HG02763 (cell line): Measurements from ENCODE around the gene CASD1.
A peak's percentile ranks its signal among the peaks of the same experiment; 100 is the strongest.

Source experiments
- ATAC-seq: cut with Tn5 transposase; IDR thresholded peaks from one replicate; pipeline ENCODE4 v1.9.1; 2021; ENCODE audit warnings: mild to moderate bottlenecking, moderate library complexity; ENCODE audit not compliant: unreplicated experiment

The CASD1 gene

GRCh38 chr7:94579470-94579869, 69.9 kb downstream of the CASD1 start:
- no peak for ATAC-seq

DNA sequence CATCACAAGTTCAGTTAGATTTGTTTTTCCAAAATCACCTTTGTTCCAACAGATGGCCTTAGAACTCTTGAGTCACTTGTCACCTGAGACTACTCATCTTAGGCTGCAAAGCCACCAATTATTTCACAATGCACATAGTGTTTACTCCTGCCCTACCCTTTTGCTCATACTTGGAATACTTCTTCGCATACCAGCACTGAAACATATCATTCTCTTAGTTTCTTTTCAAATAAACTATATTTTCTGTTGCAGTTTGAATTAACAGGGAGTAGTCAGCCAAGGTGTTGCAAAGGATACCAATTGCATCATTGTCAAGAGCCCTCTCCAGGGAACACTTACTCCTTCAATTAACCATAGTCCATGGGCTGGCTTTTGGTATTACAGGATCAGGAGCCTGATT, 71.0 kb downstream of the CASD1 start:
- ATAC-seq = no peak

DNA sequence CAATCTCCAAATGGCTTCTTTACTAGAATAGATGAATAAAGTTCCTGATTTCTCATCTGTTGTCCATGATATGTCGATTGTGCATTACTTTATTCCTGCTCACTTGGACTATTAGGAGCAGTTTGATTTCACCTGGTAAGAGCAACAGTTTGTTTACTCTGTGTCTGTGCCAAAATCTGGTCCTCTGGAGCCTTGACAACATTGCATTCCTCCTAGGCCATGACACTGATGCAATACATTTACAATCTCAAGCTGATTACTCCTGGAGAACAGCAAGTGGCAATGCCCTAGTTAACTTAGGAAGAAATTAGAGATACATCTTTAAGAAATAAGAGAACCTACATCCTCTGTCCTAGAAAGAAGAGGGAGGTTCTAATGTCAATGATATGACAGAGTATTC, 74.5 kb downstream of the CASD1 start:
- no peak for ATAC-seq

DNA sequence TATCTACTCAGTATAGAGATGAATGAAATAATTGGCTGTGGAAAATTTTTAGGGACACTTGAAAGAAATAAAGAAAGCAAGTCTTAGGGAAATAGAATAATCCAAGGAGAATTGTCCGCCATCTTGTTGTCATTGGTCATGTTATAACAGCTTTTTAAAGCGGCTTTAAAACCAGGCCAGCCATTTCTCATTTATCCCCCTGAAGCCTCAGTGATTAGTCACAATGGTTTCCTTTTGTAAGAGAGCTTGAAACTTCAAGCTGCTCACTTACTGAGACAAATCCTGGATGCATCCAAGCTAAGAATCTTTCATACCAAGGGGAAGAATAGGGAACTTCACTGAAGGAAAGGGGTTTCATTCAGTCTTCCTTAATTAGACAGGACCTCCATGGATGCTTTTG, 78.5 kb downstream of the CASD1 start:
- ATAC-seq = no peak

- no peak for ATAC-seq
Measured at GRCh38 chr7:94590526-94591162, 81.0 kb downstream of the CASD1 start.

- peak; percentile 54 for ATAC-seq
Measured at GRCh38 chr7:94591176-94591575, 81.6 kb downstream of the CASD1 start.

DNA sequence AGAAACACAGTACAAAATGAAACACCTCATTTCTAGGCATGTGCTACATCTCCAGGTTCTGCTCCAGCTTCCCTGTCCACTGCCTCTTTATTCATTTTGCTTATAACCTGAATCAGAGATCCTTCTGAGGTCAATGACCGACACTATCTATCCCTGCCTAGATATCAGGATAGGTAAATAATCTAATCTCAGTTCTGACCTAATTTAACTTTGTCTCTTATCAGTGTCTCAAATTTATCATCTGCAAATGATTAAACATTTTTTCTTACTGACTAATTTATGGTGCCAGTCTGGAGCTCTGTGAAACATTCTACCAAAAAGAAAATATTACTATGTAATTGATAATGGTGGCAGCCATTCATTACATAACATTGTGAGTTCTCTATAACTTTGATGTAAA, 85.3 kb downstream of the CASD1 start:
- no peak for ATAC-seq

GRCh38 chr7:94595717-94596116, 86.1 kb downstream of the CASD1 start:
- no peak for ATAC-seq

- ATAC-seq = no peak
Measured at GRCh38 chr7:94600267-94600666, 90.7 kb downstream of the CASD1 start.

GRCh38 chr7:94602181-94602580, 92.6 kb downstream of the CASD1 start:
- ATAC-seq = no peak

- no peak for ATAC-seq
Measured at GRCh38 chr7:94605031-94605430, 95.4 kb downstream of the CASD1 start.
